Muscle layer of colon (tissue), 2 donors: Measurements from ENCODE around the gene TTC39B.

Source experiments
- H3K27ac ChIP-seq: one replicate; pipeline ENCODE4 v1.7.0; 2013; ENCODE audit warnings: low read depth, mild to moderate bottlenecking, low read length, moderate library complexity
- H3K27me3 ChIP-seq, 2 donors: one replicate each; pipeline ENCODE4 v1.7.0; 2013; ENCODE audit warnings: low read length in 2 of 2, mild to moderate bottlenecking in 2 of 2; ENCODE audit not compliant: insufficient read depth in 2 of 2, control insufficient read depth in 1 of 2
- H3K36me3 ChIP-seq: one replicate; pipeline ENCODE4 v1.7.0; 2013; ENCODE audit warnings: mild to moderate bottlenecking, low read length; ENCODE audit not compliant: insufficient read depth
- H3K4me1 ChIP-seq: one replicate; pipeline ENCODE4 v1.7.0; 2013; ENCODE audit warnings: mild to moderate bottlenecking, low read length; ENCODE audit not compliant: insufficient read depth
- H3K4me3 ChIP-seq, 2 donors: one replicate each; pipeline ENCODE4 v1.7.0; 2013; ENCODE audit warnings: low read length in 2 of 2, low read depth in 1 of 2, mild to moderate bottlenecking in 1 of 2, moderate library complexity in 1 of 2
- H3K9ac ChIP-seq: one replicate; pipeline ENCODE4 v1.7.0; 2013; ENCODE audit warnings: low read length
- H3K9me3 ChIP-seq: one replicate; pipeline ENCODE4 v1.7.0; 2013; ENCODE audit warnings: mild to moderate bottlenecking, low read length
- donor health status: abdominal sarcoma.
- donor health status: Adenocarcinoma of cecum.

Gene TTC39B

DNA sequence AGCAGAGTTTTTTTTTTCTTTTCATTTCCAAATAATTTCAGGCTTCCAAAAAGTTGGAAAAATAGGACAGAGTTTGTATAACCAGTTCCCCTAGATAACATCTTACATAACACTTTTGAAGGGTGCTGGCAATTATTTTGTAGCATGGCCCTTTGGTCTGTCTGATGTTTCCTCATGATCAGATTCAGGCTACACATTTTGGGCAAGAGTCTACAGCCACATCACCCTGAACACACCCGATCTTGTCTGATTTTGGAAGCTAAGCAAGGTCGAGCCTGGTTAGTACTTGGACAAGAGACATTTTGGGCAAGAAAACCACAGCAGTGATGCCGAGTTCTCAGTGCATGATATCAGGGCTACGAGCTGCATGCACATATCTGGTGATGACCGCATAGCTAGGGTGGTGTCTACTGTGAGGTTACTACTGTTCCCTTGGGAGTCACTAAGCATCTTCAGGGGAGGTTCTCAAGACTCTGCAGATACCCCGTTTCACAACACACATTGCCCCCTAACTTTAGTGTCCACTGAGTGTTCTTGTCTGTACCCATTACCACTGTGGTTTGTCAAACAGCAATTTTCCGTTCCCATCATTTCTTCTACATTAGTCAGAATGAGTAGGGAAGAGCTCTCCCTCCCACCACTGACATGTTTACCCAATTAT is 86.2 kb downstream of the TTC39B start:
- Histone ChIP-seq H3K9me3 (no peaks in the 10 kb centered on the region), H3K36me3 (peaks cover 5% of the 10 kb centered on the region), H3K27ac (no peak overlapping the region), H3K27me3 (no peaks in the 10 kb centered on the region), H3K9ac (no peak overlapping the region), H3K4me1 (no peaks in the 10 kb centered on the region), H3K4me3 (no peak overlapping the region)

DNA sequence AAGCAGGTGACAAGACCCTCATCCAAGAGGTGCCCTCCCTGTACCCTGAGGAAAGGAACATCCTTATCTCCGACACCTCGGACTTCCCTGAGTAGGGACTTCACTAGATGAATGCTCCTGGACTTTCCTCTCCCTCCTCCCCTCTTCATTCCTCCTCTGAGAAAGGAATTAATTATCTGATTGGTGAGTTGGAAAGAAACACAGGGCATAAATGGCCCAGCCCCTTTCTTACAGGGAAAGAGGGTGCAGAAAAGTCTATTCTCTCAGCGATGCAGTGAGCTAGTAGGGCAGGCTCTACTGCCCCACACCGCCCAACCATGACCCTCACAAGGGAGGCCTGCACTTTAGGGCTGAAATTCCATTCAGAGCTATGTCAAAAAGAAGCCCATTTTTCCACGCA is 87.5 kb downstream of the TTC39B start:
- H3K27me3 ChIP-seq: no peaks in the 10 kb centered on the region
- H3K4me3 ChIP-seq: no peak overlapping the region
- no peaks in the 10 kb centered on the region for H3K9me3 ChIP-seq
- no peak overlapping the region for H3K9ac ChIP-seq
- H3K27ac ChIP-seq: no peak overlapping the region
- no peaks in the 10 kb centered on the region for H3K4me1 ChIP-seq
- peaks cover 5% of the 10 kb centered on the region for H3K36me3 ChIP-seq

DNA sequence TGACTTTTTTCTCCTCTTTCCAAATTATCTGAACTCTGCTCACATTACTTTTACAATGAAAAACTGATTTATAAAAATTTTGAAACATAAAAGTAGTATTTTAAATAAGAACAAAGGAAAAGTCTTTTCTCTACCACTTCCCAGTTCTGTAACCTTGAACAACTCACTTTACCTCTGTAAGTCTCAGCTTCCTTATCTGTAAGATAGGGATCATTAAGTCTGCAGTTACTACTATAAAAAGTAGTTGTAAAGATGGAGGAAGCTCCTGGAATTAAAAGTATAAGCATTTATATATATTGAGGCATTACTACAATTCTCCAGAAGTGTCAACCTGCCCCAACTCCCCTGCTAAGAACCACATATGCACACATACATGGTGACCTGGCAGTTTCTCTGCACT is 88.0 kb downstream of the TTC39B start:
- H3K4me3 ChIP-seq: no peak overlapping the region
- H3K36me3 ChIP-seq: peaks cover 5% of the 10 kb centered on the region
- H3K4me1 ChIP-seq: no peaks in the 10 kb centered on the region
- H3K27ac ChIP-seq: no peak overlapping the region
- no peaks in the 10 kb centered on the region for H3K27me3 ChIP-seq
- no peak overlapping the region for H3K9ac ChIP-seq
- no peaks in the 10 kb centered on the region for H3K9me3 ChIP-seq

- H3K27ac ChIP-seq: no peak overlapping the region
- no peak overlapping the region for H3K4me3 ChIP-seq
- no peak overlapping the region for H3K9ac ChIP-seq
- H3K4me1 ChIP-seq: peaks cover 10% of the 10 kb centered on the region
- H3K9me3 ChIP-seq: no peaks in the 10 kb centered on the region
- no peaks in the 10 kb centered on the region for H3K27me3 ChIP-seq
- no peaks in the 10 kb centered on the region for H3K36me3 ChIP-seq
Measured at GRCh38 chr9:15213249-15213648, 93.8 kb downstream of the TTC39B start.

- Histone ChIP-seq H3K36me3 (no peaks in the 10 kb centered on the region), H3K4me3 (no peak overlapping the region), H3K27me3 (no peaks in the 10 kb centered on the region), H3K27ac (no peak overlapping the region), H3K9ac (no peak overlapping the region), H3K4me1 (peaks cover 10% of the 10 kb centered on the region), H3K9me3 (no peaks in the 10 kb centered on the region)
Measured at GRCh38 chr9:15211815-15212495, 95.1 kb downstream of the TTC39B start.

DNA sequence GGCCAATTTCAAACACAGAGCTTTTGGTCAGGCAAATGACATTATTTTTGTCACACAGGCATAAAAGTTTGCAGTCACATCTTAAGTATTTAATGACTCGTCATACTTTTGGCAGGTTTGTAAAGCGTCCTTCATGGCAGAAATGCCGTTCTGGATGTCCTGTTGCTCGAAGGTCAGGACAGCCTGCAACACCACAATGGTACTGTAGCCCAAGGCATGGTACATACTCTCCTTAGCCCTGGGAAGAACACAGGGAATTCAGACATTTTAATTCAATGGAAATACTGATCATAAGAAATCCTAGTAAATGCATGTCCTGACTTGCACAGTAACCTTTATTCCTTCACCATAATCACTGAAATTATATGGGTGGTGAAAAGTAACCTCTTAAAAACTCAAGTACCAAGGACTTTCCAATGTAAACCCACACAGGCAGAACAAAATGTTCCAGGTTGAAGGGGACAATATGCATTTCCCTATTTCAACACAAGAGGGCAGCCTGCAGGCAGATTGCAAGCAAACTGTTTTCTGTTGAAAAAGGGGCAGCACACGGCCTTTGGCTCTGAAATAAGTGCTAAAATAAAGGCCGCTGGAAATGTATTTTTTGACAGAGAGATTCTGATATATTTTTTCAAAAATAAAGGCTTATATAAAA is 95.7 kb downstream of the TTC39B start:
- Histone ChIP-seq H3K4me1 (peaks cover 10% of the 10 kb centered on the region), H3K36me3 (no peaks in the 10 kb centered on the region), H3K9me3 (no peaks in the 10 kb centered on the region), H3K4me3 (no peak overlapping the region), H3K27ac (no peak overlapping the region), H3K27me3 (no peaks in the 10 kb centered on the region), H3K9ac (no peak overlapping the region)

GRCh38 chr9:15206903-15207696 is 99.9 kb downstream of the TTC39B start:
- Histone ChIP-seq H3K36me3 (peaks cover 5% of the 10 kb centered on the region), H3K4me1 (peaks cover 10% of the 10 kb centered on the region), H3K4me3 (no peak overlapping the region), H3K9ac (no peak overlapping the region), H3K27ac (no peak overlapping the region), H3K9me3 (no peaks in the 10 kb centered on the region), H3K27me3 (no peaks in the 10 kb centered on the region)

- Histone ChIP-seq H3K36me3 (peaks cover 5% of the 10 kb centered on the region), H3K27ac (no peak overlapping the region), H3K9me3 (no peaks in the 10 kb centered on the region), H3K4me3 (no peak overlapping the region), H3K27me3 (no peaks in the 10 kb centered on the region), H3K4me1 (no peaks in the 10 kb centered on the region), H3K9ac (no peak overlapping the region)
Measured at GRCh38 chr9:15205632-15206420, 101.2 kb downstream of the TTC39B start.

GRCh38 chr9:15203581-15203980 is 103.4 kb downstream of the TTC39B start:
- H3K4me3 ChIP-seq: no peak overlapping the region
- no peaks in the 10 kb centered on the region for H3K9me3 ChIP-seq
- H3K36me3 ChIP-seq: peaks cover 5% of the 10 kb centered on the region
- no peak overlapping the region for H3K27ac ChIP-seq
- H3K9ac ChIP-seq: no peak overlapping the region
- no peaks in the 10 kb centered on the region for H3K27me3 ChIP-seq
- no peaks in the 10 kb centered on the region for H3K4me1 ChIP-seq

GRCh38 chr9:15200111-15200510 is 106.9 kb downstream of the TTC39B start:
- H3K36me3 ChIP-seq: peaks cover 10% of the 10 kb centered on the region
- H3K9ac ChIP-seq: no peak overlapping the region
- no peak overlapping the region for H3K4me3 ChIP-seq
- no peaks in the 10 kb centered on the region for H3K4me1 ChIP-seq
- no peak overlapping the region for H3K27ac ChIP-seq
- no peaks in the 10 kb centered on the region for H3K9me3 ChIP-seq
- no peaks in the 10 kb centered on the region for H3K27me3 ChIP-seq

GRCh38 chr9:15192856-15193255 is 114.2 kb downstream of the TTC39B start:
- Histone ChIP-seq H3K4me1 (no peaks in the 10 kb centered on the region), H3K9me3 (no peaks in the 10 kb centered on the region), H3K27me3 (no peaks in the 10 kb centered on the region), H3K9ac (no peak overlapping the region), H3K36me3 (peaks cover 39% of the 10 kb centered on the region), H3K4me3 (no peak overlapping the region), H3K27ac (no peak overlapping the region)
